WTC11 (cell line): ENCODE data around the gene TAS2R42. TPM values are rescaled to one million over a fixed set of nuclear protein-coding genes. Genes with fewer than 3 reads are reported as not detected.

Experiments
- ATAC-seq: fragments of 200-7000 bp; cut with Tn5 transposase; 2 replicates; pipeline ENCODE4 v1.10.0; 2021; ENCODE audit warnings: mild to moderate bottlenecking, moderate library complexity
- CTCF ChIA-PET: fragments of 300-600 bp; sonication (Branson Sonifier 250); formaldehyde crosslinking; loops from one replicate; lab custom pipeline; 2021; ENCODE audit warnings: antibody characterized with exemption; lab: Charles Lee
- POLR2A ChIA-PET: fragments of 350-600 bp; sonication (Branson Sonifier 250); formaldehyde crosslinking; loops from one replicate; lab custom pipeline; 2021; ENCODE audit warnings: antibody characterized with exemption; lab: Charles Lee
- DNase-seq: peaks from one replicate; pipeline ENCODE4 v3.0.0; 2021; ENCODE audit warnings: low spot score
- H3K27ac Mint-ChIP-seq: 2 replicates; pipeline ENCODE4 v1.8.0; 2021; ENCODE audit warnings: mixed read lengths
- H3K27me3 Mint-ChIP-seq: 2 replicates; pipeline ENCODE4 v1.8.0; 2021; ENCODE audit warnings: low read depth, mild to moderate bottlenecking, moderate library complexity, mixed read lengths
- H3K36me3 Mint-ChIP-seq: 2 replicates; pipeline ENCODE4 v1.8.0; 2021; ENCODE audit warnings: mixed read lengths
- H3K4me1 Mint-ChIP-seq: 2 replicates; pipeline ENCODE4 v1.8.0; 2022; ENCODE audit warnings: mixed read lengths
- H3K4me3 Mint-ChIP-seq: 2 replicates; pipeline ENCODE4 v1.8.0; 2021; ENCODE audit warnings: mild to moderate bottlenecking, moderate library complexity, mixed read lengths
- H3K9me3 Mint-ChIP-seq: 2 replicates; pipeline ENCODE4 v1.8.0; 2021; ENCODE audit warnings: mixed read lengths
- E2F1 ChIP-seq: sonication (generic); formaldehyde crosslinking; IDR thresholded peaks from 2 replicates; pipeline ENCODE4 v1.8.0; 2022; ENCODE audit warnings: mild to moderate bottlenecking, missing genetic modification reagents
- E2F5 ChIP-seq: sonication (generic); formaldehyde crosslinking; IDR thresholded peaks from 2 replicates; pipeline ENCODE4 v1.8.1; 2022; ENCODE audit warnings: mild to moderate bottlenecking, moderate library complexity, missing genetic modification reagents
- EMX1 ChIP-seq: fragments of 250-450 bp; sonication (Bioruptor Pico); IDR thresholded peaks from 2 replicates; pipeline ENCODE4 v1.8.0; 2021; ENCODE audit warnings: mild to moderate bottlenecking
- FOXJ3 ChIP-seq: sonication (generic); formaldehyde crosslinking; IDR thresholded peaks from 2 replicates; pipeline ENCODE4 v1.9.0; 2021; ENCODE audit warnings: missing genetic modification reagents, mild to moderate bottlenecking, borderline replicate concordance
- JUN ChIP-seq: sonication (generic); formaldehyde crosslinking; IDR thresholded peaks from 2 replicates; pipeline ENCODE4 v1.8.0; 2023; ENCODE audit warnings: mild to moderate bottlenecking, missing genetic modification reagents
- PRDM15 ChIP-seq: sonication (generic); formaldehyde crosslinking; IDR thresholded peaks from 2 replicates; pipeline ENCODE4 v1.8.0; 2022; ENCODE audit warnings: missing genetic modification reagents
- RORB ChIP-seq: fragments of 250-450 bp; sonication (Bioruptor Pico); IDR thresholded peaks from 2 replicates; pipeline ENCODE4 v1.9.0; 2021; ENCODE audit warnings: mild to moderate bottlenecking
- SMAD3 ChIP-seq: sonication (generic); formaldehyde crosslinking; IDR thresholded peaks from 2 replicates; pipeline ENCODE4 v1.8.0; 2022; ENCODE audit warnings: missing genetic modification reagents, mild to moderate bottlenecking, borderline replicate concordance
- TCF7 ChIP-seq: sonication (generic); formaldehyde crosslinking; IDR thresholded peaks from 2 replicates; pipeline ENCODE4 v1.8.0; 2022; ENCODE audit warnings: mild to moderate bottlenecking, low read depth, missing genetic modification reagents, moderate library complexity
- ZBTB21 ChIP-seq: sonication (generic); formaldehyde crosslinking; IDR thresholded peaks from 2 replicates; pipeline ENCODE4 v1.8.1; 2023; ENCODE audit warnings: mild to moderate bottlenecking, missing genetic modification reagents, borderline replicate concordance
- ZNF416 ChIP-seq: fragments of 250-450 bp; sonication (Bioruptor Pico); IDR thresholded peaks from 2 replicates; pipeline ENCODE4 v1.9.0; 2021; ENCODE audit warnings: mild to moderate bottlenecking, inconsistent platforms
- ZNF423 ChIP-seq: fragments of 250-450 bp; sonication (Bioruptor Pico); IDR thresholded peaks from 2 replicates; pipeline ENCODE4 v2.1.2; 2022; ENCODE audit warnings: mild to moderate bottlenecking, moderate library complexity
- ZNF512 ChIP-seq: sonication (generic); formaldehyde crosslinking; IDR thresholded peaks from 2 replicates; pipeline ENCODE4 v1.8.1; 2022; ENCODE audit warnings: missing genetic modification reagents, borderline replicate concordance
- ZNF532 ChIP-seq: fragments of 250-450 bp; sonication (Bioruptor Pico); IDR thresholded peaks from 2 replicates; pipeline ENCODE4 v1.9.0; 2021; ENCODE audit warnings: mild to moderate bottlenecking, borderline replicate concordance
- total RNA-seq: library from RNA; stranded (reverse); gene quantifications from 3 replicates; pipeline ENCODE4 v1.2.3, GENCODE V29; 2021
- TF ChIP-seq, protein P1 (sequence below): fragments of 250-450 bp; sonication (Bioruptor Pico); IDR thresholded peaks from 2 replicates; pipeline ENCODE4 v1.9.0; 2021; ENCODE audit warnings: mild to moderate bottlenecking
- TF ChIP-seq, protein P2 (sequence below): sonication (generic); formaldehyde crosslinking; IDR thresholded peaks from 2 replicates; pipeline ENCODE4 v1.8.0; 2022; ENCODE audit warnings: mild to moderate bottlenecking, missing genetic modification reagents

TAS2R42 gene
- total RNA-seq, 1 experiment from 2014 or later: not detected

- Mint-ChIP-seq H3K36me3 (no peaks in the 10 kb centered on the region), H3K4me3 (no peak overlapping the region), H3K4me1 (peaks cover 12% of the 10 kb centered on the region), H3K27me3 (no peaks in the 10 kb centered on the region), H3K9me3 (no peaks in the 10 kb centered on the region)
- ChIA-PET POLR2A (no interaction called here), CTCF (no interaction called here)
- TF ChIP-seq ZNF423 (CRISPR knock-in tag) (no peak), RORB (no peak), SMAD3 (CRISPR knock-in tag) (no peak), ZBTB21 (CRISPR knock-in tag) (no peak), FOXJ3 (CRISPR knock-in tag) (no peak), PRDM15 (no peak), ZNF512 (CRISPR knock-in tag) (no peak), ZNF532 (CRISPR knock-in tag) (no peak), E2F1 (no peak), EMX1 (no peak), JUN (CRISPR knock-in tag) (no peak), ZNF416 (CRISPR knock-in tag) (no peak), E2F5 (CRISPR knock-in tag) (no peak), TCF7 (no peak)
- TF ChIP-seq, protein P1, sequence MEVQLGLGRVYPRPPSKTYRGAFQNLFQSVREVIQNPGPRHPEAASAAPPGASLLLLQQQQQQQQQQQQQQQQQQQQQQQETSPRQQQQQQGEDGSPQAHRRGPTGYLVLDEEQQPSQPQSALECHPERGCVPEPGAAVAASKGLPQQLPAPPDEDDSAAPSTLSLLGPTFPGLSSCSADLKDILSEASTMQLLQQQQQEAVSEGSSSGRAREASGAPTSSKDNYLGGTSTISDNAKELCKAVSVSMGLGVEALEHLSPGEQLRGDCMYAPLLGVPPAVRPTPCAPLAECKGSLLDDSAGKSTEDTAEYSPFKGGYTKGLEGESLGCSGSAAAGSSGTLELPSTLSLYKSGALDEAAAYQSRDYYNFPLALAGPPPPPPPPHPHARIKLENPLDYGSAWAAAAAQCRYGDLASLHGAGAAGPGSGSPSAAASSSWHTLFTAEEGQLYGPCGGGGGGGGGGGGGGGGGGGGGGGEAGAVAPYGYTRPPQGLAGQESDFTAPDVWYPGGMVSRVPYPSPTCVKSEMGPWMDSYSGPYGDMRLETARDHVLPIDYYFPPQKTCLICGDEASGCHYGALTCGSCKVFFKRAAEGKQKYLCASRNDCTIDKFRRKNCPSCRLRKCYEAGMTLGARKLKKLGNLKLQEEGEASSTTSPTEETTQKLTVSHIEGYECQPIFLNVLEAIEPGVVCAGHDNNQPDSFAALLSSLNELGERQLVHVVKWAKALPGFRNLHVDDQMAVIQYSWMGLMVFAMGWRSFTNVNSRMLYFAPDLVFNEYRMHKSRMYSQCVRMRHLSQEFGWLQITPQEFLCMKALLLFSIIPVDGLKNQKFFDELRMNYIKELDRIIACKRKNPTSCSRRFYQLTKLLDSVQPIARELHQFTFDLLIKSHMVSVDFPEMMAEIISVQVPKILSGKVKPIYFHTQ: no peak
- TF ChIP-seq, protein P2, sequence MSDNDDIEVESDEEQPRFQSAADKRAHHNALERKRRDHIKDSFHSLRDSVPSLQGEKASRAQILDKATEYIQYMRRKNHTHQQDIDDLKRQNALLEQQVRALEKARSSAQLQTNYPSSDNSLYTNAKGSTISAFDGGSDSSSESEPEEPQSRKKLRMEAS (CRISPR knock-in tag): no peak
- TF ChIP-seq, all 79 proteins: peak for 0
- ATAC-seq: no peak
- no peak overlapping the region for H3K27ac Mint-ChIP-seq
- DNase-seq: no peak
Observed at GRCh38 chr12:11178250-11178649, 8.5 kb downstream of the TAS2R42 start.
